Measurements from ENCODE around the gene GBP3.

GRCh38 chr1:89005286-89006151 lies 17.1 kb downstream of the GBP3 start:
- TF ChIP-seq CTCF (IDR thresholded peaks at IDR 0.05) (no peak), POLR2A (IDR thresholded peaks at IDR 0.05) (no peak), EP300 (IDR thresholded peaks at IDR 0.05) (no peak)
